SK-N-SH (cell line): ENCODE measurements around the gene SUN5. TPM values are rescaled to one million over a fixed set of nuclear protein-coding genes. Genes with fewer than 3 reads are reported as not detected.

Experiments
- CTCF ChIA-PET: fragments of 300-600, 350-600 bp; formaldehyde crosslinking; extraction: SDS; loops from one replicate; lab custom pipeline; 2021; lab: Yijun Ruan, JAX
- POLR2A ChIA-PET: fragments of 350-600 bp; sonication (Branson Sonifier 250); formaldehyde crosslinking; extraction: SDS; loops from one replicate; lab custom pipeline; 2020; ENCODE audit warnings: antibody characterized with exemption, inconsistent platforms; lab: Yijun Ruan, JAX
- DNase-seq: peaks from one replicate; pipeline ENCODE4 v3.0.0; 2012
- H2AFZ ChIP-seq: fragments of 200-600 bp; sonication (generic); 2 replicates; pipeline ENCODE4 v1.8.1; 2016; ENCODE audit warnings: antibody characterized with exemption, mild to moderate bottlenecking, low read depth
- H3F3A ChIP-seq: fragments of 200-600 bp; sonication (generic); replicated peaks from 2 replicates; pipeline ENCODE3; 2016; ENCODE audit warnings: antibody characterized with exemption, mild to moderate bottlenecking; ENCODE audit not compliant: insufficient read depth
- H3K27ac ChIP-seq, 2 experiments: fragments of 200-500 bp in 1 of 2; fragments of 200-600 bp in 1 of 2; sonication (Bioruptor generic) in 1 of 2; sonication (generic), shearing (Covaris generic) in 1 of 2; 2 replicates each; pipeline versions ENCODE4 v1.5.1 to v1.6.1; 2014 to 2016; ENCODE audit warnings: low read depth in 2 of 2, inconsistent platforms in 1 of 2, low read length in 1 of 2, mild to moderate bottlenecking in 1 of 2, mixed read lengths in 1 of 2
- H3K27me3 ChIP-seq: fragments of 200-600 bp; sonication (generic), shearing (Covaris generic); 2 replicates; pipeline ENCODE4 v1.6.1; 2016; ENCODE audit warnings: mixed run types; ENCODE audit not compliant: insufficient read depth
- H3K36me3 ChIP-seq, 2 experiments: fragments of 200-500 bp in 1 of 2; fragments of 200-600 bp in 1 of 2; sonication (Bioruptor generic) in 1 of 2; sonication (generic) in 1 of 2; replicated peaks in 1 of 2; 2 replicates each; pipeline versions ENCODE3 to v1.5.1; 2014 to 2016; ENCODE audit warnings: low read length in 1 of 2, mild to moderate bottlenecking in 1 of 2; ENCODE audit not compliant: insufficient read depth in 2 of 2, control insufficient read depth in 1 of 2
- H3K4me1 ChIP-seq, 2 experiments: fragments of 200-500 bp in 1 of 2; fragments of 200-600 bp in 1 of 2; sonication (Bioruptor generic) in 1 of 2; sonication (generic), shearing (Covaris generic) in 1 of 2; 2 replicates each; pipeline versions ENCODE4 v1.5.1 to v1.6.1; 2014 to 2016; ENCODE audit warnings: low read depth in 1 of 2, low read length in 1 of 2, mixed run types in 1 of 2; ENCODE audit not compliant: insufficient read depth in 2 of 2, control insufficient read depth in 1 of 2
- H3K4me2 ChIP-seq: fragments of 200-600 bp; sonication (generic), shearing (Covaris generic); 2 replicates; pipeline ENCODE4 v1.6.1; 2017; ENCODE audit warnings: mixed run types
- H3K4me3 ChIP-seq, 2 experiments: fragments of 200-500 bp in 1 of 2; fragments of 200-600 bp in 1 of 2; sonication (Bioruptor generic) in 1 of 2; sonication (generic), shearing (Covaris generic) in 1 of 2; 2 replicates each; pipeline versions ENCODE4 v1.5.1 to v1.8.1; 2014 to 2016; ENCODE audit warnings: low read depth in 2 of 2, inconsistent platforms in 1 of 2, low read length in 1 of 2, mild to moderate bottlenecking in 1 of 2, mixed read lengths in 1 of 2, moderate library complexity in 1 of 2
- H3K79me2 ChIP-seq: fragments of 200-600 bp; sonication (generic); 2 replicates; pipeline ENCODE4 v1.8.1; 2017; ENCODE audit warnings: mild to moderate bottlenecking; ENCODE audit not compliant: insufficient read depth
- H3K9ac ChIP-seq: fragments of 200-600 bp; sonication (generic); 2 replicates; pipeline ENCODE4 v1.6.1; 2017; ENCODE audit warnings: mixed run types
- H3K9me2 ChIP-seq: fragments of 200-600 bp; sonication (generic); 2 replicates; pipeline ENCODE4 v1.6.1; 2017; ENCODE audit warnings: mixed run types
- H3K9me3 ChIP-seq: fragments of 200-600 bp; sonication (generic); 2 replicates; pipeline ENCODE4 v1.6.1; 2017; ENCODE audit warnings: mixed run types, mild to moderate bottlenecking, moderate library complexity
- H4K20me1 ChIP-seq: fragments of 200-600 bp; sonication (generic); 2 replicates; pipeline ENCODE4 v1.6.1; 2017; ENCODE audit warnings: mild to moderate bottlenecking, mixed run types; ENCODE audit not compliant: insufficient read depth
- ELF1 ChIP-seq: IDR thresholded peaks from 2 replicates; pipeline ENCODE4 v1.4.0; 2012
- EP300 ChIP-seq, 2 experiments: IDR thresholded peaks; 2 replicates each; pipeline versions ENCODE4 v1.4.0 to v1.6.1; 2012; ENCODE audit warnings: borderline replicate concordance in 1 of 2, low read depth in 1 of 2, low read length in 1 of 2
- FOXJ3 ChIP-seq: sonication (generic); formaldehyde crosslinking; IDR thresholded peaks from 2 replicates; pipeline ENCODE4 v1.5.1; 2020; ENCODE audit warnings: mild to moderate bottlenecking, missing genetic modification reagents
- JUND ChIP-seq: IDR thresholded peaks from 2 replicates; pipeline ENCODE4 v1.4.0; 2012
- NFIC ChIP-seq: IDR thresholded peaks from 2 replicates; pipeline ENCODE4 v1.4.0; 2012; ENCODE audit warnings: borderline replicate concordance
- NRF1 ChIP-seq: IDR thresholded peaks from 2 replicates; pipeline ENCODE4 v1.6.1; 2012; ENCODE audit warnings: low read depth, mild to moderate bottlenecking, low read length
- RCOR1 ChIP-seq: fragments of 150-350 bp; IDR thresholded peaks from 2 replicates; pipeline ENCODE4 v1.6.1; 2017; ENCODE audit warnings: antibody characterized with exemption, low read length
- RFX5 ChIP-seq: IDR thresholded peaks from 2 replicates; pipeline ENCODE4 v1.6.1; 2012; ENCODE audit warnings: mild to moderate bottlenecking, improper control_type of control experiment, low read length
- RXRA ChIP-seq: IDR thresholded peaks from 2 replicates; pipeline ENCODE4 v1.4.0; 2012; ENCODE audit warnings: low read depth, mild to moderate bottlenecking, borderline replicate concordance
- SIN3A ChIP-seq: IDR thresholded peaks from 2 replicates; pipeline ENCODE4 v1.6.1; 2012; ENCODE audit warnings: low read depth, mild to moderate bottlenecking, low read length, moderate library complexity, borderline replicate concordance
- TAF1 ChIP-seq: IDR thresholded peaks from 2 replicates; pipeline ENCODE4 v1.6.1; 2012; ENCODE audit warnings: low read depth, mild to moderate bottlenecking, low read length, moderate library complexity, borderline replicate concordance
- TCF12 ChIP-seq: IDR thresholded peaks from 2 replicates; pipeline ENCODE4 v1.4.0; 2012
- WGBS: methylation state at CpG from one replicate; pipeline ENCODE4 v1.1.6; 2017; ENCODE audit warnings: low lambda C conversion rate; 5-methylcytosine and 5-hydroxymethylcytosine counted together
- polyA plus RNA-seq, 3 experiments: library from polyadenylated mRNA; depleted of rRNA; stranded (reverse); fragments of >200 nt; gene quantifications; 2 replicates each; pipeline ENCODE4 v1.2.3, GENCODE V29; 2012
- TF ChIP-seq, protein P1 (sequence below): IDR thresholded peaks from 2 replicates; pipeline ENCODE4 v1.4.0; 2012; ENCODE audit warnings: low read depth
- TF ChIP-seq, protein P2 (sequence below): fragments of 200-600 bp; sonication (generic); IDR thresholded peaks from 2 replicates; pipeline ENCODE4 v1.6.1; 2017; ENCODE audit warnings: antibody characterized with exemption, mild to moderate bottlenecking, moderate library complexity
- TF ChIP-seq, protein P3 (sequence below): IDR thresholded peaks from 2 replicates; pipeline ENCODE4; 2012
- TF ChIP-seq, protein P4 (sequence below): fragments of 150-350 bp; IDR thresholded peaks from 2 replicates; pipeline ENCODE4 v1.6.1; 2016; ENCODE audit warnings: mild to moderate bottlenecking, low read depth, low read length

Gene SUN5
- polyA plus RNA-seq, 1 of the 3 experiments (the other 2 are of a cell fraction): not detected

DNA sequence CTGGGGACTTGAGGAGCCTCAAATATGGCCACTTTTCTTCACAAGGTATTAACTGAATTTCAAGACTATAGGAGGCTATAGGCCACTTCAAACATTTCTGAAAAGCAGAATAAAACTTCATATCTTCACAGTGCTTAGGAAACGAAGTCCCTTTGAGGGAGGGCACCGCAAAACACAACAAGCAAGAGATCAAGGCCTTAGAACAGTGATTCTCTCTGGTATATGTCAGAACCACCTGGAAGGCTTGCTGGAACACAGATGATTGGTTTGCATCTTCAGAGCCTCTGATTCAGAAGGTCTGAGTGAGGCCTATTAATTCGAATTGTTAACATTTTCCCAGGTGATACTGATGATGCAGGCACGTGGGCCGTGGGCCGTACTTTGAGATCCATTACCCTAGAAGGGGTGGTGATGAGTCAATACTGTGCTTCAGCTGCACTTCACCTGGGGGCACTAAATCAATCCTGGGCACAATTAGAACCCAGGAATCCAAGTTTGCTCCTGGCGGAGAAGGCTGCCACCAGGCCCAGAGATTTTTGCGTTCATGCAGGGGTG, 10.7 kb downstream of the SUN5 start:
- no peak overlapping the region for H3K4me3 ChIP-seq

DNA sequence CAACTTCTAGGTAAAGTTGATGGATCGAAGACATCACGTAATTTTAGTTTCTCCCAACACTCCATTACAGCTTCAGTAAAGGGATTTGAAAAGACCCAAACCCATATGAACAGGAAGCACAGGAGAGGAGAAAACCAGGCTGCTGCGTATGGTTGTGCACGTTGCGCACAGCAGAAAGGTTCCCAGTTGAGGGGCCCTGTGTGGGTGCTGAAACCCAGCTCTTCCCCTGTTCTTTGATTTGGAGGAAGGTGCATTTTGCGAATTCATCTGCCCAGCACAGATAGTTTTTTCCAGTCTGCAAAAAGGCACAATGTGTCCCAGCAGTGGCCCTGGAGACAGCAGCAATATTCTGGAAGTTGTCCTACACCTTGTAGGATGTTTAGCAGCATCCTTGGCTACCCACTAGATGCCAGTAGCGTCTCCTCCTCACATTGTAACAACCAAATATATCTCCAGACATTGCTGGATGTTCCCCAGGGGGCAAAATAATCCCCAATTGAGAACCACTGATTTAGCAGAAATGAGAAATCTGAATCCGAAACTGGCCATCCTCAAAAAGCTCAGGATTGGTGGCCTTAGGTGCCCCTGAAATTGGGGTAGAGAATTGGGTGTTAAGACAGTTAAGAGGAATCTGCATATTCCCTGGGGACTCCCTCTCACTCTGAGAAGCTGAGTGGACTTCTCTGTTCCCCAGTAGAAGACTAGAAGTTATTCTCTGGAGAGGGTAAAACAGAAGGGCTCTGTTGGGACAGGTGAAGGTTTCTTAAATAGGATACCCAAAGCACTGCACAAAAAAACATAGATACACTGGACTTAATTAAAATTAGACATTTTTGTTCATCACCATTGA, 12.2 kb downstream of the SUN5 start:
- H3K36me3 ChIP-seq: no peaks in the 10 kb centered on the region
- H3K4me3 ChIP-seq: no peak overlapping the region
- no peaks in the 10 kb centered on the region for H3K9me2 ChIP-seq
- no peak for DNase-seq
- H3K9me3 ChIP-seq: no peaks in the 10 kb centered on the region
- H2AFZ ChIP-seq: no peak overlapping the region
- no peaks in the 10 kb centered on the region for H3F3A ChIP-seq
- ChIA-PET POLR2A (no interaction called here), CTCF (no interaction called here)
- H3K4me1 ChIP-seq: no peaks in the 10 kb centered on the region
- H3K9ac ChIP-seq: no peak overlapping the region
- no peaks in the 10 kb centered on the region; the same call in 1 of the 2 replicates for H3K27me3 ChIP-seq
- H3K79me2 ChIP-seq: no peaks in the 10 kb centered on the region
- WGBS: 39% methylated on average over 8 of the region's 8 CpGs
- no peaks in the 10 kb centered on the region for H4K20me1 ChIP-seq
- no peak overlapping the region for H3K27ac ChIP-seq
- no peak overlapping the region for H3K4me2 ChIP-seq
- TF ChIP-seq EP300 (IDR thresholded peaks at IDR 0.05; ENCODE audit: borderline replicate concordance in 1 of 2, low read depth in 1 of 2, low read length in 1 of 2): no peak
- TF ChIP-seq ELF1: no peak
- no peak for TF ChIP-seq JUND
- TF ChIP-seq, protein P1, sequence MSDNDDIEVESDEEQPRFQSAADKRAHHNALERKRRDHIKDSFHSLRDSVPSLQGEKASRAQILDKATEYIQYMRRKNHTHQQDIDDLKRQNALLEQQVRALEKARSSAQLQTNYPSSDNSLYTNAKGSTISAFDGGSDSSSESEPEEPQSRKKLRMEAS: no peak
- TF ChIP-seq, protein P2, sequence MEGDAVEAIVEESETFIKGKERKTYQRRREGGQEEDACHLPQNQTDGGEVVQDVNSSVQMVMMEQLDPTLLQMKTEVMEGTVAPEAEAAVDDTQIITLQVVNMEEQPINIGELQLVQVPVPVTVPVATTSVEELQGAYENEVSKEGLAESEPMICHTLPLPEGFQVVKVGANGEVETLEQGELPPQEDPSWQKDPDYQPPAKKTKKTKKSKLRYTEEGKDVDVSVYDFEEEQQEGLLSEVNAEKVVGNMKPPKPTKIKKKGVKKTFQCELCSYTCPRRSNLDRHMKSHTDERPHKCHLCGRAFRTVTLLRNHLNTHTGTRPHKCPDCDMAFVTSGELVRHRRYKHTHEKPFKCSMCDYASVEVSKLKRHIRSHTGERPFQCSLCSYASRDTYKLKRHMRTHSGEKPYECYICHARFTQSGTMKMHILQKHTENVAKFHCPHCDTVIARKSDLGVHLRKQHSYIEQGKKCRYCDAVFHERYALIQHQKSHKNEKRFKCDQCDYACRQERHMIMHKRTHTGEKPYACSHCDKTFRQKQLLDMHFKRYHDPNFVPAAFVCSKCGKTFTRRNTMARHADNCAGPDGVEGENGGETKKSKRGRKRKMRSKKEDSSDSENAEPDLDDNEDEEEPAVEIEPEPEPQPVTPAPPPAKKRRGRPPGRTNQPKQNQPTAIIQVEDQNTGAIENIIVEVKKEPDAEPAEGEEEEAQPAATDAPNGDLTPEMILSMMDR: no peak
- TF ChIP-seq NFIC: no peak
- TF ChIP-seq RCOR1: no peak
- no peak for TF ChIP-seq SIN3A
- TF ChIP-seq, protein P3, sequence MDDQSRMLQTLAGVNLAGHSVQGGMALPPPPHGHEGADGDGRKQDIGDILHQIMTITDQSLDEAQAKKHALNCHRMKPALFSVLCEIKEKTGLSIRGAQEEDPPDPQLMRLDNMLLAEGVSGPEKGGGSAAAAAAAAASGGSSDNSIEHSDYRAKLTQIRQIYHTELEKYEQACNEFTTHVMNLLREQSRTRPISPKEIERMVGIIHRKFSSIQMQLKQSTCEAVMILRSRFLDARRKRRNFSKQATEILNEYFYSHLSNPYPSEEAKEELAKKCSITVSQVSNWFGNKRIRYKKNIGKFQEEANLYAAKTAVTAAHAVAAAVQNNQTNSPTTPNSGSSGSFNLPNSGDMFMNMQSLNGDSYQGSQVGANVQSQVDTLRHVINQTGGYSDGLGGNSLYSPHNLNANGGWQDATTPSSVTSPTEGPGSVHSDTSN: no peak
- TF ChIP-seq FOXJ3 (CRISPR knock-in tag): no peak

More for the DNA sequence above, 10.7 kb downstream of the SUN5 start:
- Histone ChIP-seq H3K79me2 (no peaks in the 10 kb centered on the region), H3K36me3 (no peaks in the 10 kb centered on the region), H3K9me2 (no peaks in the 10 kb centered on the region), H3K9ac (no peak overlapping the region), H3K4me2 (no peak overlapping the region), H3K27me3 (no peaks in the 10 kb centered on the region; the same call in 1 of the 2 replicates)
- no peak for DNase-seq
- POLR2A ChIA-PET: no interaction called here
- TF ChIP-seq JUND (no peak), TAF1 (no peak), RXRA (no peak), FOXJ3 (CRISPR knock-in tag) (no peak), NRF1 (no peak), EP300 (IDR thresholded peaks at IDR 0.05; ENCODE audit: borderline replicate concordance in 1 of 2, low read depth in 1 of 2, low read length in 1 of 2) (no peak), TCF12 (no peak), RFX5 (no peak)
- TF ChIP-seq, protein P4, sequence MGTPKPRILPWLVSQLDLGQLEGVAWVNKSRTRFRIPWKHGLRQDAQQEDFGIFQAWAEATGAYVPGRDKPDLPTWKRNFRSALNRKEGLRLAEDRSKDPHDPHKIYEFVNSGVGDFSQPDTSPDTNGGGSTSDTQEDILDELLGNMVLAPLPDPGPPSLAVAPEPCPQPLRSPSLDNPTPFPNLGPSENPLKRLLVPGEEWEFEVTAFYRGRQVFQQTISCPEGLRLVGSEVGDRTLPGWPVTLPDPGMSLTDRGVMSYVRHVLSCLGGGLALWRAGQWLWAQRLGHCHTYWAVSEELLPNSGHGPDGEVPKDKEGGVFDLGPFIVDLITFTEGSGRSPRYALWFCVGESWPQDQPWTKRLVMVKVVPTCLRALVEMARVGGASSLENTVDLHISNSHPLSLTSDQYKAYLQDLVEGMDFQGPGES: no peak
- TF ChIP-seq, protein P3: no peak
- TF ChIP-seq, protein P2: no peak
- TF ChIP-seq, all 33 proteins: peak for 0
- WGBS: 24% methylated on average over 8 of the region's 8 CpGs
- no peaks in the 10 kb centered on the region for H3F3A ChIP-seq
- H3K9me3 ChIP-seq: no peaks in the 10 kb centered on the region
- no peak overlapping the region for H2AFZ ChIP-seq
- CTCF ChIA-PET: no interaction called here
- no peak overlapping the region for H3K27ac ChIP-seq
- no peaks in the 10 kb centered on the region for H3K4me1 ChIP-seq
- no peaks in the 10 kb centered on the region for H4K20me1 ChIP-seq
